ENCODE results near the gene HJV.

Gene HJV

DNA sequence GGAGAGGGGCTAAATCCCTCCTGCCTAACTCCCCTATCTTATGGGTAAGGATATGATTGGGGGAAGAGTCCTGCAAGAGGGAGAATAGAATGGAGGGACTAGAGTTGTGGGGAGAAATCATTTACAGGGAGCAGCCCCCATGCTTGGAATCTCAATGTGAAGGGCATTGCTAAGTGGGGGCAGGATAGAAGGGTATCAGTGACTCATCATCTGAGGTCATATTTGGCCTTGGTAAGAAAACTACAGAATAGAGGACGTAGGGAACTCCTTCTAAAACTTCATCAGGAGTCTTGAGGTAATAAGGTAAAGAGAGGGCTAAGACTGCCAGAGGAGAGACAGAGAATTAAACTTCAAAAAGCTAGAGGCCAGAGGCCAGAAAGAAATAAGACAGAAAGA is 487 bp downstream of the HJV start:
- no peak for DNase-seq (ENCODE audit: low spot score)

DNA sequence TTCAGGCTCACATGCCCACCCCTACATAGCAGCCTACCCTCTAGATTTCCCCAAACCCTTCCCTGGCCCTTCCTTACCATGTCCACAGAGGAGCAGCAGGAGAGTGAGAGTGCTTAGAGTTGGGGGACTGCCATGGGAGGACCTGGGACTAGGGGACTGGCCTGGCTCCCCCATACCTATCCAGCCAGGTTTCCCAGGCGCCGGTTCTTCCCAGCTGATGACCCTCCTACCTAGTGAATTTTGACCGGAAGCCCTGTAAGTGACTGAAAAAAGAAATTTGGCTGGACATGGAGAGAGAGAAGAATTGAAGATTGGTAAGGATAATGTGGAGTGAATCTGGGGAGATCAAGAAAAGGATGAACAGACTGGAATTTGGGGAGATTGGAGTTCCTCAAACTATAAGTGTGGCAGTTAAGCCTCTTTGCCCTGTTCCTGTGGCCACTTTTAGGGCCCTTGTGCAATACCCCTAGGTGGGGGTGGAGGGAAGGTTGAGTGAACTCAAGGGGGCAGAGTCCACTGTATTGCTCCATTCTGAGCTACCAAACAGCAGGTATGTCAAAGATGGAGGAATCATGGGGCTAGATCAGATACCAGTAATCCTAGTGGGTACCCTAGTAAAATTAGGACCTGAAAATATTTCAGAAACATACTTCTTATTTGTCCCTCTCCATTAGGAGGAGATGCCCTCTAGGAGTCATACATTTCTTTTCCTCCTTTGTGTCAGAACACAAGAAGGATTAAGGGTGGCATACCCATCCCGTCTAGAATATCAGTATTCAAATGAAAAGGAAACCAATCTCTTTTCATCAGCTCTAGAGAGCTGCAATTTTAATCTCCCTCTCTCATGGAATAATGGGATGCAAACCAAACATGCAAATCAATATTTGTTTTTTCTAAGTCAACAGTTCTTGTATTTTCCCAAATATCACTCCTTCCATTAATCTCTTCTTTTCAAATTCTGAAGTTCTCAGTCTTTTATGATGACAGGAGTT is 1.2 kb downstream of the HJV start:
- no peak for DNase-seq (ENCODE audit: low spot score)

DNA sequence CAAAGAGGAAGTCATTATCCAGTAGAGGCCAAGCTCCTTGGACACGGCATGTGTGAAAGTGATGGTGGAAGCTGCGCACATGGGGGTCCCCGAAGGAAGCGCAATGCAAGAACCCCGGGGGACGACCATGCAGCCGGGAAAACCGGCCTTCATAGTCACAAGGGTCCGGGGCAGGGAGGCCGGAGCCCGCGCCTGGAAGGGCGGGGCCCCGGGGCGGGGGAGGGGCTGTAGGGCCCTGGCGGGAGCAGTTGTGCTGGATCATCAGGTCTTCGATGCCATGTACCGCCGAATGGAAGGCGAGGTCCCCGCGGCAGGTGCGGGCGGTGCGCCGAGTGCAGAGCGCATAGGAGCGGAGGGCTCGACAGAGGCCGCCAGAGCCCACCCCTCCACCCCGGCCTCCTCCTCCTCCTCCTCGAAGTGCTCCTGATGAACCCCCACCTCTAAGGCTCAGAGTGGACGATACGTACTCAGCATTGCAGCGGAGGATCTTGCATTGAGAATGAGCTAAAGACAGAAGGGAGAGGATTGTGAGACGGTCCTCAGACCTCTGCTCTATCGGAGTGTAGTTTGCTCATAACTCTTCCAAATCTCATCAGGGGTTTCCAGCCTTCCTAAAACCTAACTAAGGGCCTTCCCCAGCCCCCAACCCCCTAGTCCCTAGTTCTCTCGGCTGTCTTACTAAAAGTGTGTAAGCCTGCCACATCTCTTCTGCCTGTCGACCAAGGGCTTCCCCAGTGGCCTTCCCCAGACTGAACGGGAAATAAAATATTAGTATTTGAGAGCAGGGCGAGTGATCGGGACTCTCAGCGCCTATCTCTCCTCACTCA is 2.1 kb downstream of the HJV start:
- DNase-seq (ENCODE audit: low spot score): no peak

DNA sequence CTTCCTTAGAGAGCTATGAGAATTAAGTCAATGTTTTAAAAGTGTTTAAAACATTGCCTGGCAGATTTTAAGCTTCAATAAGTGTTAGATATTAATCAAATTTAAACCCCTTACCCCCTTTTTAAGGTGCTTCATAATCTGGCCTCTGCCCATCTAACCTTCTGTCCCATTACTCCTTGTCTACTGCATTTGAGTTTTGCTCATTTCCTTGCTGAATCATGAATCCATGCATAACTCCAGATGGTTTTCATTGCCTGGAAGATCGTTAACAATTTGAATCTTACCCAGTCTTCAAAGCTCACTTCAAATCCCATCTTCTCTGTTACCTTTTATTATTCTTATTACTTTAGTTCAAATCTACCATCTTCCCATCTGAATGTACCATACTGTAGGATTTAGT is 4.6 kb downstream of the HJV start:
- DNase-seq (ENCODE audit: low spot score): no peak

DNA sequence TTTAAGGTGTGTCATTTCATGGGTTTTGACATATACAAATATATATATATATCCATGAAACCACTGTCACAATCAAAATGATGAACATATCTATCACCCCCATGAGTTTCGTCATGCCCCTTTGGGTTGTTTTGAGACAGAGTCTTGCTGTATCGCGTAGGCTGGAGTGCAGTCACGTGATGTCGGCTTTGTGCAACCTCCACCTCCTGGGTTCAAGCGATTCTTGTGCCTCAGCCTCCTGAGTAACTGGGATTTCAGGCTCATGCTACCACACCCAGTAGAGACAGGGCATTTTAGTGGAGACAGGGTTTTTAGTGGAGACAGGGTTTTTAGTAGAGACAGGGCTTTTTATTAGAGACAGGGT is 8.0 kb downstream of the HJV start:
- no peak for DNase-seq (ENCODE audit: low spot score)

DNA sequence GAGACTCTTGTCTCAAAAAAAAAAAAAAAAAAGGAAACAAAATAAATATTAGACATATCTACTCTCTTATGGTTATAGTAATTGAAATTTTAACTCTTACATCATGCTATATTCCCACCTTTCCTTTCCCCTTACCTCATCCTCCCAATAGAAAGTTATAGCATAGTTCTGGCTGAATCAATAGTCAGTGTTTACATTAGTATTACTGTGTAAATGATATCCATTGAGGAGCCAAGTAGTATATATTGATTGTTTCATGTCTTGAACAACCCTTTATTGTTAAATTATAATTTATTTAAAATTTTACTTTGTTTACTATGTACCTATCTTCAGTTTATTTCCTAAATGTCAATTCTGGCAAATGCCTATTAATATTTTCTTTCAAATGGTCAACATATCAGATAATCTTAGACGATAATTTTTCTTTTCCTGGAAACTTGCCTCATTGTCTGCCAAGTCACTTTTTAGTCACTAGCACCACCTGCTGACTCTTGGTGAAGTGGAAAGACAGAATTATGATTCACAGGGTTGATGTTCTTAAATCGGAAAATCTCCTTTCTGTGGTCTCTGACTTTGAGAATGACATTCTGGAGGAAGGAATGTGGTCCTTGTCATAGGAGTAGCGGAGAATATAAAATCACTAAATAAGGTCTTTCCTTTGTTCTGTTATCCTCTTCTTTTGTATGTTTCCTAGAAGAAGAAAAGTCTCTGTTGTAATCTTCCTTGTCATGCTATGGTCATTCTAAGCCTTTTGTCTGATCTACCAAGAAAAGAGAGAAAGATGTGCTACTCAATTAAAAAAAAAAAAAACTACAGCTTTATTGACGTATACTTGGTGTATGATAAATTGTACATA is 8.6 kb downstream of the HJV start:
- peak; percentile 94 for DNase-seq (ENCODE audit: low spot score)

DNA sequence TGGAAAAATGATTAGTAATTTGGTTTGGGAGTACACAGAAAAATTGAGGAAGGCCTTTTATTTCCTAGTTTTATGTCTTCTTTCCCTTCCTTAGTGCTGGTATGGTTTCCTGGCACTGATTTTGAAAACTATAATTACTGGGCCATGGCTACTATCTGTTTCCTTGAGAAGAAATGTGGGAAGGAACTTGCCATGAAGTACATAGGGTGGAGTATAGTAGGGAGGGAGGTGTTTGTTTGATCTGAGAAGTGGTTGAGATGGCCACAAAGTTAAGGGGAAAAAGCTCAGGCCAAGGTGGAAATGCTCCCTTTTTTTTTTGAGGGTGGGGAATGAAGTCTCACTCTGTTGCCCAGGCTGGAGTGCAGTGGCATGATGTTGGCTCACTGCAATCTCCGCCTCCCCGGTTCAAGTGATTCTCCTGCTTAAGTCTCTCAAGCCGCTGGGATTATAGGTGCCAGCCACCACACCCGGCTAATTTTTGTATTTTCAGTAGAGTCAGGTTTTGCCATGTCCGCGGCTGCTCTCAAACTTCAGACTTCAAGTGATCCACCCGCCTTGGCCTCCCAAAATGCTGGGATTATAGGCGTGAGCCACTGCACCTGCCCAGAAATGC is 11.3 kb downstream of the HJV start:
- no peak for DNase-seq (ENCODE audit: low spot score)

DNA sequence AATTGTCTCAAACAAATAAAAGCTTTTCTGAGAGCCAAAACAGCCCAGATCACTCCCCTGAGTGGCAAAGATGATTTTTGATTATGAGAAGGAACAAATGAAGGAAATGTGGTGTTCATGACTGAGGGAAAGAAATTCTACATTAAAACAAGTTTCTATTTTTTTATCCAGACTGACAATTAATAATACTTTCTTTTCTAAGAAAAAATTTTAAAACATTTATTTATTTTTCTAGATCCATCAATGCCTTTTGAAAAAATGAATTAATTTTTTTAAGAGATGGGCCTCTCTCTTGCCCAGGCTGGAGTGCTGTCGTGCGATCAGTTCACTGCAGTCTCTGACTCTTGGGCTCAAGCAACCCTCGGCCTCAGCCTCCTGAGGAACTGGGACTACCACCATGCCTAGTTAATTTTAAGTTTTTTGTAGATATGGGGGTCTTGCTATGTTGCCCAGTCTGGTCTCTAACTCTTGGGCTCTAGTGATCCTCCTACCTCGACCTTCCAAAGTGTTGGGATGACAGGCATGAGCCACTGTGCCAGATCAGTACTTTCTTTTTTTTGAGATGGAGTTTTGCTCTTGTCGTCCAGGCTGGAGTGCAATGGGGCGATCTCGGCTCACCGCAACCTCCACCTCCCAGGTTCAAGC is 13.9 kb downstream of the HJV start:
- DNase-seq (ENCODE audit: low spot score): no peak

DNA sequence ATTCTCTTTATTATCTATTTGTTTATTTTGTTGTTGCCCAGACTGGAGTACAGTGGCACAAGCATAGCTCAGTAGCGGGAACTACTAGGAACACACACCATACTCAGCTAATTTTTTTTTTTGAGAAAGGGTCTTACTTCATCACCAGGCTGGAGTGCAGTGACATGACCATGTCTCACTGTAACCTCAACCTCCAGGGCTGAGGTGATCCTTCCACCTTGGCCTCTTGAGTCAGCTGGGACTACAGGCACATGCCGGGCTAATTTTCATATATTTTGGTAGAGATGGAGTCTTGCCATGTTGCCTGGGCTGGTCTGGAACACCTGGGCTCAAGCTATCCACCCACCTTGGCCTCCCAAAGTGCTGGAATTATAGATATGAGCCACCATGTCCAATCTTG is 19.8 kb downstream of the HJV start:
- no peak for DNase-seq (ENCODE audit: low spot score)

DNA sequence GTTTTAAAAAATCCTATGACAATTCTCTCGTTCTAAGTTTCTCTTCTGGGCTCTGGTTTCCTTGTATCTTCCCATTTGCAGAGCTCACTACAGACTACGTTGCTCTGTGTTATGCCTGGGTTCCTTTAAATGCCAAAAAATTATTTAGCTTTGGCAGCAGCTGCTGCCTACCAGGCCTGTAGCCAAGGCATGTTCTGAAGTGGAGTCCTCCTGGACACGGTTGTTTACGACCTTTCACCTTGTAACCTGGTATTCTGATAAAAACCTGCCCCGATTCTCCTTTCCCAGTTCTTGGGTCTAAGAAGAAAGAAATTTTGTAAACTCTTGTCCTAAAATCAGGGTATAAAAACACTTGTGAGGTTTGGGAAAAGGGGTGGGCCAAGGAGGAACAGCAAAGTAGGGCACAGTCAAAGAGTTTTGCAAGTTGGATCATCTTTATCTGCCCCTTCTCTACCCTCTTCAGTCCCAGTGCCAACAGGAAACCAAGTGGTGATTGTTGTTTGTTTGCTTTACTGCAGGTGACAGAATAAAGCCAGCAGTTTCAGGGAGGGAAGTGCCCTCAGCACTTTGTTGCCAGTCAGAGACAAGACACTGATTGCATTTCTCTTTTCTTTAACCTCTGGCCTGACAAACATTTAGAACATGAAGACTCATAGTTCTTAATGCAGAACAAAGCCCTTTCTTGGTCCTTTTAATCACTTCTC is 22.1 kb downstream of the HJV start:
- DNase-seq (ENCODE audit: low spot score): no peak

DNA sequence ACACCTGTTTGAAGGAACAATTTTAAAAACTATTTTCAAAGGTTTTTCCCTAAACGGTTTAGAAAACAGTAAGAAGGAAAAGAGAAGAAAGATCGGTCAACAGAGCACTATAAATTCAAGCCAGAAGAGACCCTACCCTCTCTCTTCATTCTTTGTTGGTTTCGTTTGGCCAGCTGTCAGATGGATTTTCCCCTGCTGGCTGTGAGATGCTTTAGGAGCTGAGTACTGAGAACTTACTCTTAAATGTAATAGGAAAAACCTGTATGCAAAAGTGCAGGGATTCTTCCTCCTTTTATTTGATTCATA is 23.9 kb downstream of the HJV start:
- DNase-seq (ENCODE audit: low spot score): no peak

DNA sequence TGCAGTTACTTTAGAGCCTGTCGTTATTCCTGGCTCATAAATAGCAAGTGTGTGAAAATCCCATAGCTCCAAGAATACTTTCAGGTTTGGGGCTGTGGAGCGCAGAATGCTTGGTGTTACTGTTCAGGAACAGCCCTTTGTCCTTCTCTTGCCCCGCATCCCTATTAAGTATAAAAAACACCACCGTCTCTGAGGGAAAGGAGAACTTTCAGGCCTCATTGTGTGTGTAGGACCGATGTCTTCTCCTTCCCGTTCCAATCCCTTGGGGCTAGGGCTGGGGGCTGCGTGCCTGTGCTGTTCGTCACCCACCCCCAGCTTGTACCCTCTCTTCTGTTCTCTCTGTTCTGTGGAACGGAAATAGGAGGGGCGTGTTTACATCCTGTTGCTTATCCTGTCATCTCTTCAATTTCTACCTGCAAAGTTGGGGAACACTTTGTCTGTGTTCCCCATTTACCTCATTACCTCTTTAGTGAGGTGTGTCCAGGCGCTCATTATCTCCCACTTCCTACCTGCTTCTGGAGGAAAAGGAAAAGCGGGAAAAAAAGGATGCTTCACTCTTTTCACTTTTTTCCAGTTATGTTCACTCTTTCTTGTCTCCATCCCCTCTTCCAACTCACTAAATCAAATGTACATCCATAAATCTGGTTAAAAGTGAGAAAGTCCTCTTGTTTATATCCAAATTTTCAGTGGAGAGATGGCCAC is 24.4 kb downstream of the HJV start:
- DNase-seq (ENCODE audit: low spot score): peak; percentile 35

DNA sequence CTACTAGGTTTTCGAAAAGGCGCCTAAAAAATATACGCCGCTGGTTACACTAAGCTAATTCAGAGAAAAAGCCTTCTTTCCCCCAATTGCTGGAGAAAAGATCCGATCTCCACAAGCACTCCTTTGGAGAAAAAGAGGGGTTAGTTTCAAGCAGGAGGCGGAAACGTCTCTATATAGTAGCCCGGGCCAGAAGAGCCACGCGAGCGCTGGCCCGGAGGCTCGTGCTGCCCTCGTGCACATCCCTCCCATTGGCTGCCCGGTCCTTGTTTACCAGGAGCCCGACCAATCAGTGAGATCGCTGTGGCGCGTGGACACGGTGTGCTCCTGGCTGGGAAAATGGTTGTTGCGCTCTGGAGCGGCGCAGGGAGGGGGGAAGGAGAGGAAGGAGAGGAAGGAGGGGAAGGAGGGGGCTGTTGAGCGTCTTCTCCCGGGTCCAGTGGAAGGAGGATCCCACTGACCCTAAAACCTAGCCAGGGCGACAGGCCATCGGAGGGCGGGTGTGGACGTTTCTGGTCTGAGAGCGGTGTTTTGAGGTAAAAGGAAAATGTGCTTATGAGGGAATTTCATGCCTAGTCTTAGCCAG is 25.0 kb downstream of the HJV start, which contains the start of gene TXNIP:
Gene TXNIP (minus strand): TSS at position 147 of the 583 bp plus-strand sequence. CDS start 313 bp downstream, outside the sequence.
- peak; percentile 98 for DNase-seq (ENCODE audit: low spot score)

DNA sequence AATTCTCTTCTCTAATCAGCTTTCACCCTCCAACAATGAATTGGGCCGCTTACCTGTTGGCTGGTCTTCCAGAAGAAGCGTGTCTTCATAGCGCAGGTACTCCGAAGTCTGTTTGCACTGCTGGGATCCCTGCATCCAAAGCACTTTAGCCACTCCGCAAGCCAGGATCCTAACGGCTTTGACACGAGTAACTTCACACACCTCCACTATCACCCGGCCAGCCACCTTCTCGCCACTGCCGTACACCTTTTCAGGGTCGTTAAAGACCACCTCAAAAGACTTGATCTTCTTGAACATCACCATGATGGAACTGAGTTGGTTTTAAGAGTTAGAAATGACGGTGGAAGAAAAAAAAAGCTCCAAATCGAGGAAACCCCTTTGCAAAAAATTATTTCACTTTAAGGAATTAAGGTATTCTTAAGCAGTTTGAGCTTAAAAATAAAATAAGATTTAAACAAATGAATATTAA is 25.5 kb downstream of the HJV start:
- no peak for DNase-seq (ENCODE audit: low spot score)

DNA sequence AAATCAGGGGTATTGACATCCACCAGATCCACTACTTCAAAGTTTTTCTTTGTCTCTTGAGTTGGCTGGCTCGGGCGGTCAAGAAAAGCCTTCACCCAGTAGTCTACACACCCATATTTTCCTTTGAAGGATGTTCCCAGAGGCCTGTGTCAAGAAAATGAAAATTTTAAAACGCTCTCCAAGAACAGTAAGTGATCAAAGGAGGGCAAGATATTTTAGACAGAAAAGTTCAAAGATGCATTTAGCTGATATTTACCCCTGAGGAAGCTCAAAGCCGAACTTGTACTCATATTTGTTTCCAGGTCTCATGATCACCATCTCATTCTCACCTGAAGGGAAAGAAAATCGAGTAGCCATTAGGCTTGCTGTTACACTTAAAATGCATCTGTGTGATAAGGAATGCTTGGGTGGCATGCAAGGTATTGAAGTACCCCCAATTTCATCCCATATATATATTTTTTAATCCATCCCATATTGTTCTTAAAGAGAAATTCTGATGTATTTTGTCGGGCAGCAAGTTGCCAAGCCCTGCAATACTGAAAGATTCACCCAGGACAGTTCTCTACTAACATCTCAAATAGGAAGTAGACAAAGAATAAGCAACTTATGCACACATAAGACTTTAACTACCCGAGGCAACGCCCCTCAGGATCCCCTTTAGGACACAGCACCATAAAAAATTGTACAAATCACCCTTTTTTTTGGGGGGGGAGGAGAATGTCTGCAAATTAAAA is 26.2 kb downstream of the HJV start:
- no peak for DNase-seq (ENCODE audit: low spot score)

DNA sequence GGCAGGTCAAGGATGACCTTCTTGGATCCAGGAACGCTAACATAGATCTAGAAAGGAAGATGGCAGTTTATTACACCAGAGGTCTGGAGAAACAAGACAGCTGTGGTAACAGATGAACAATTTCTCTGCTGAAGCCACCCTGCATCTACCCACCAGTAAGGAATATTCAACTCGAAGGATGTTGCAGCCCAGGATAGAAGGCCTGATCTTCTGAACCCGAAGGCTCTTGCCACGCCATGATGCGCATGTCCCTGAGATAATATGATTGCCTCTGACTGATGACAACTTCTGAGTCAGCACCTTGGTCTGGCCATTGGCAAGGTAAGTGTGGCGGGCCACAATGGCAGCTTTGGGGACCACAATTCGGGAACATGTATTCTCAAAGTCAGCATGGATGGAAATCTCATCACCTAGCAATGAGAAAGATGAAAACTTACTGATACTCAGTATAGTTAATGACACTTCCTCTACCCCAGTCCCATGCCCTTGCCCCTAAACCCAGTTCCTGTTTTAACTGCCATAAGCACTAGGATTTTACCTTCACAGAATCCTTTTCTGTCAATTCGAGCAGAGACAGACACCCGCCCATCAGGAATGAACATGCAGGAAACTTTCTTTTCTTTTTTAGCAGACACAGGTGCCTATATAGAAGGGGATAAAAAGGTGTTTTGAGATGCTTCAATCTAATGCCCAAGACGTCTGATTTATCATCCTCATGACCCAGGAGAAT is 27.0 kb downstream of the HJV start:
- no peak for DNase-seq (ENCODE audit: low spot score)

DNA sequence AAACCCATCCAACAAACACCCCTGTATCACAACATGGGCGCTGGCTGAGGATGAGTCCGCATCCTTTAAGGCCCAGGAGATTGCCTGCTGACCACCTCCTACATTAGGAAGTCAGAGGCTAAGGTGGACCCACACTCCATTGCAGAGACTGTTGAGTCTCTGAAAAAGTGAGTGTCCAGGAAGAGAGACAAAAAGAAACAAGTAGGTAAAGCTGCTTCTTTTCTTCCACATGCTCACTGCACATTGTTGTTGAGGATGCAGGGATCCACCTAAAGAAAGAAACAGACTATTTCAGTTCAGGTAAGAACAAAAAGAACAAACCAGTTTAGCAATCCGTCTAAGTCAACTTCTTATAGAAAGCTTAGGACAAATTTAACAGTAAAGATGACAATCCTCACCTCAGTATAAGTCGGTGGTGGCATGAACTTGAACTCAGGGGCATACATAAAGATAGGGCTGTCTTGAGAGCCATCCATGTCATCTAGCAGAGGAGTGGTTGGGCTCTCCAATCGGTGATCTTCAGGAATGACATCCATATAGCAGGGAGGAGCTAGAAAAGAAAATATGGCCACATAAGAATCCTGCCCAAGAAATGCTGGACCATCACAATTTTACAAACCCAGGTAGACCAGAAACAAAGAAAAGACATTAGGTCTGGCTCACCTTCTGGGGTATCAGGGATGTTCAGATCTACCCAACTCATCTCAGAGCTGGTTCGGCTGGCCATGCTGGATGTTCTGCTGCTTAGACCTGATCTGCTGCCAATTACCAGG is 27.7 kb downstream of the HJV start:
- DNase-seq (ENCODE audit: low spot score): no peak

Measured in RKO (cell line).